IMR-90 (cell line): ENCODE results near the gene KRT32. TPM values are rescaled to one million over a fixed set of nuclear protein-coding genes. Genes with fewer than 3 reads are reported as not detected.
A peak's percentile ranks its signal among the peaks of the same experiment; 100 is the strongest.

Experiments used
- ATAC-seq: fragments of 200-7000 bp; cut with Tn5 transposase; 2 replicates; pipeline ENCODE4 v1.9.1; 2020; ENCODE audit warnings: low read depth, mild to moderate bottlenecking, moderate library complexity
- BruUV-seq: library from RNA; stranded (reverse); fragments of 400-500 nt; replicated peaks from 2 replicates; lab custom pipeline; 2021; lab: Mats Ljungman, UMichigan
- CTCF ChIA-PET: fragments of 300-600 bp; formaldehyde crosslinking; extraction: SDS; loops from one replicate; lab custom pipeline; 2021; ENCODE audit warnings: antibody characterized with exemption; lab: Yijun Ruan, JAX
- POLR2A ChIA-PET: fragments of 300-600 bp; sonication (Branson Sonifier 250); formaldehyde crosslinking; loops from one replicate; lab custom pipeline; 2022; ENCODE audit warnings: antibody characterized with exemption; ENCODE audit not compliant: unreplicated experiment; lab: Charles Lee
- DNase-seq: peaks from one replicate; pipeline ENCODE4 v3.0.0; 2013
- H2AFZ ChIP-seq: replicated peaks from 2 replicates; pipeline ENCODE3; 2013; ENCODE audit warnings: low read length, mild to moderate bottlenecking; ENCODE audit not compliant: poor library complexity
- H2AK5ac ChIP-seq: 2 replicates; pipeline ENCODE4 v1.6.1; 2013; ENCODE audit warnings: low read depth, low read length, inconsistent platforms
- H2AK9ac ChIP-seq: replicated peaks from 2 replicates; pipeline ENCODE3; 2013; ENCODE audit warnings: mild to moderate bottlenecking, low read depth, low read length, moderate library complexity; ENCODE audit not compliant: poor library complexity
- H2BK120ac ChIP-seq: 2 replicates; pipeline ENCODE4 v1.6.1; 2013; ENCODE audit warnings: low read depth, low read length, inconsistent platforms
- H2BK15ac ChIP-seq: 3 replicates; pipeline ENCODE4 v1.6.1; 2013; ENCODE audit warnings: low read depth, low read length, inconsistent platforms
- H2BK20ac ChIP-seq: 2 replicates; pipeline ENCODE4 v1.6.1; 2013; ENCODE audit warnings: low read depth, mild to moderate bottlenecking, inconsistent platforms, low read length, moderate library complexity
- H2BK5ac ChIP-seq: 2 replicates; pipeline ENCODE4 v1.6.1; 2013; ENCODE audit warnings: mild to moderate bottlenecking, low read depth, low read length, inconsistent platforms; ENCODE audit not compliant: poor library complexity, severe bottlenecking
- H3K14ac ChIP-seq: replicated peaks from 2 replicates; pipeline ENCODE4 v1.6.1; 2013; ENCODE audit warnings: low read depth, low read length, inconsistent platforms
- H3K18ac ChIP-seq: 2 replicates; pipeline ENCODE4 v1.6.1; 2013; ENCODE audit warnings: low read depth, low read length, control low read depth
- H3K23ac ChIP-seq: 2 replicates; pipeline ENCODE4 v1.6.1; 2013; ENCODE audit warnings: low read depth, low read length, inconsistent platforms
- H3K27ac ChIP-seq: 2 replicates; pipeline ENCODE4 v1.5.1; 2013; ENCODE audit warnings: mild to moderate bottlenecking, control low read depth, low read length; ENCODE audit not compliant: insufficient read depth
- H3K27me3 ChIP-seq: 2 replicates; pipeline ENCODE4 v1.6.1; 2013; ENCODE audit warnings: low read length; ENCODE audit not compliant: control insufficient read depth, insufficient read depth
- H3K36me3 ChIP-seq: 2 replicates; pipeline ENCODE4 v1.6.1; 2013; ENCODE audit warnings: low read length, mixed read lengths; ENCODE audit not compliant: control insufficient read depth, insufficient read depth
- H3K4ac ChIP-seq: 2 replicates; pipeline ENCODE4 v1.6.1; 2013; ENCODE audit warnings: low read depth, low read length, inconsistent platforms
- H3K4me1 ChIP-seq: 2 replicates; pipeline ENCODE4 v1.6.1; 2013; ENCODE audit warnings: low read length, mixed read lengths; ENCODE audit not compliant: control insufficient read depth, insufficient read depth
- H3K4me2 ChIP-seq: 2 replicates; pipeline ENCODE4 v1.6.1; 2013; ENCODE audit warnings: low read depth, mild to moderate bottlenecking, control low read depth, low read length, moderate library complexity
- H3K4me3 ChIP-seq: 2 replicates; pipeline ENCODE4 v1.5.1; 2013; ENCODE audit warnings: low read depth, mild to moderate bottlenecking, control low read depth, low read length, moderate library complexity; ENCODE audit not compliant: insufficient read depth
- H3K56ac ChIP-seq: 2 replicates; pipeline ENCODE4 v1.6.1; 2013; ENCODE audit warnings: low read length, inconsistent platforms; ENCODE audit not compliant: insufficient read depth; ENCODE audit errors: extremely low read depth
- H3K79me1 ChIP-seq, 2 experiments: 2 replicates each; pipeline ENCODE4 v1.6.1; 2013; ENCODE audit warnings: low read length in 2 of 2, inconsistent platforms in 1 of 2, low read depth in 1 of 2
- H3K9ac ChIP-seq: 2 replicates; pipeline ENCODE4 v1.6.1; 2013; ENCODE audit warnings: low read depth, low read length, control low read depth
- H3K9me1 ChIP-seq: 2 replicates; pipeline ENCODE4 v1.6.1; 2013; ENCODE audit warnings: low read length, inconsistent platforms; ENCODE audit not compliant: insufficient read depth
- H3K9me3 ChIP-seq: 2 replicates; pipeline ENCODE4 v1.6.1; 2013; ENCODE audit warnings: low read length; ENCODE audit not compliant: control insufficient read depth, insufficient read depth
- H4K20me1 ChIP-seq: 2 replicates; pipeline ENCODE4 v1.6.1; 2013; ENCODE audit warnings: low read length, inconsistent platforms; ENCODE audit not compliant: insufficient read depth
- H4K5ac ChIP-seq: 2 replicates; pipeline ENCODE4 v1.6.1; 2013; ENCODE audit warnings: mild to moderate bottlenecking, low read depth, low read length, control low read depth
- H4K8ac ChIP-seq, 2 experiments: 2 replicates each; pipeline ENCODE4 v1.6.1; 2013; ENCODE audit warnings: low read depth in 2 of 2, low read length in 2 of 2, control low read depth in 1 of 2, inconsistent platforms in 1 of 2
- H4K91ac ChIP-seq: 2 replicates; pipeline ENCODE4 v1.6.1; 2013; ENCODE audit warnings: low read depth, low read length, inconsistent platforms; ENCODE audit not compliant: insufficient read depth
- CEBPB ChIP-seq: IDR thresholded peaks from 2 replicates; pipeline ENCODE4 v1.6.1; 2012; ENCODE audit warnings: low read depth, low read length, improper control_type of control experiment
- CTCF ChIP-seq: conservative IDR thresholded peaks from 2 replicates; pipeline ENCODE4 v1.5.1; 2012; ENCODE audit warnings: mild to moderate bottlenecking, low read depth, low read length, improper control_type of control experiment
- RCOR1 ChIP-seq: IDR thresholded peaks from 2 replicates; pipeline ENCODE4 v1.6.1; 2012; ENCODE audit warnings: mild to moderate bottlenecking, low read length, improper control_type of control experiment; ENCODE audit not compliant: insufficient replicate concordance
- WGBS, 2 experiments: methylation state at CpG; one replicate each; pipeline versions ENCODE4 v1.1.5 to v1.1.7; 2013; ENCODE audit warnings: missing lambda C conversion rate in 2 of 2; ENCODE audit not compliant: insufficient read length in 1 of 2; ENCODE audit errors: extremely low coverage in 2 of 2; 5-methylcytosine and 5-hydroxymethylcytosine counted together
- dilution Hi-C: fragments of 300-500 bp; cut with HindIII; formaldehyde crosslinking; loops from one replicate; pipeline ENCODE4 v1.14.3; 2018; ENCODE audit warnings: low sequenced_read_pairs; ENCODE audit not compliant: unreplicated experiment
- in situ Hi-C: fragments of 300-500 bp; cut with MboI; formaldehyde crosslinking; loops from 3 replicates; pipeline ENCODE4 v1.14.3; 2019; ENCODE audit warnings: low sequenced_read_pairs, inconsistent platforms, mixed read lengths
- intact Hi-C: fragments of 100-400 bp; cut with micrococcal nuclease; formaldehyde crosslinking; loops from 2 replicates; pipeline ENCODE4 v1.10.0; 2022
- polyA plus RNA-seq, 3 experiments: library from polyadenylated mRNA; depleted of rRNA; stranded (reverse); fragments of >200 nt; gene quantifications; 2 replicates each; pipeline ENCODE4 v1.2.3, GENCODE V29; 2012; ENCODE audit warnings: low replicate concordance in 1 of 3
- total RNA-seq: library from RNA; depleted of rRNA; stranded (reverse); fragments of >200 nt; gene quantifications from 2 replicates; pipeline ENCODE4 v1.2.3, GENCODE V29; 2012
- TF ChIP-seq, protein P1 (sequence below): fragments of 150-350 bp; IDR thresholded peaks from 2 replicates; pipeline ENCODE4 v1.6.1; 2017; ENCODE audit warnings: mild to moderate bottlenecking, antibody characterized with exemption, low read length, low read depth

Gene KRT32
- total and polyA plus RNA-seq, 2 of the 4 experiments (the other 2 are of a cell fraction): 0.09 TPM; not detected in 1

- Histone ChIP-seq H3K56ac (no peak overlapping the region), H2AK5ac (peak overlapping the region; percentile 3; the same call in 1 of the 2 replicates), H3K4me3 (no peak overlapping the region), H4K91ac (peak overlapping the region; percentile 44; the same call in 1 of the 2 replicates), H2BK15ac (peak overlapping the region; percentile 11; the same call in 1 of the 3 replicates), H3K4me1 (peaks cover 8% of the 10 kb centered on the region), H3K4me2 (no peak overlapping the region), H3K79me1 (no peaks in the 10 kb centered on the region), H2BK20ac (peak overlapping the region; percentile 14; the same call in 1 of the 2 replicates), H2BK120ac (peak overlapping the region; percentile 45; the same call in 1 of the 2 replicates), H2BK5ac (no peak overlapping the region), H3K27ac (no peak overlapping the region), H3K9me1 (peaks cover 5% of the 10 kb centered on the region), H3K14ac (0 out of 2 replicates have a peak overlapping the region, but pooled peaks have one; percentile 37), H2AFZ (no peak overlapping the region), H3K36me3 (no peaks in the 10 kb centered on the region), H4K20me1 (no peaks in the 10 kb centered on the region), H3K23ac (no peak overlapping the region), H3K9me3 (peaks cover 14% of the 10 kb centered on the region), H4K8ac (no peak overlapping the region), H4K5ac (no peak overlapping the region; the same call in 1 of the 2 replicates), H3K27me3 (no peaks in the 10 kb centered on the region; the same call in 1 of the 2 replicates), H3K18ac (peak overlapping the region; percentile 38; the same call in 1 of the 2 replicates), H3K9ac (no peak overlapping the region), H3K4ac (no peak overlapping the region; the same call in 1 of the 2 replicates), H2AK9ac (no peak overlapping the region)
- in situ Hi-C loops: no loop called here
- DNase-seq: no peak
- 80% methylated on average over 1 of the region's 2 CpGs; no CpG with 5 or more reads in 1 of the 2 experiments for WGBS, 2 experiments
- ATAC-seq: no peak
- no peak for TF ChIP-seq CEBPB
- TF ChIP-seq RCOR1: no peak
- TF ChIP-seq, protein P1, sequence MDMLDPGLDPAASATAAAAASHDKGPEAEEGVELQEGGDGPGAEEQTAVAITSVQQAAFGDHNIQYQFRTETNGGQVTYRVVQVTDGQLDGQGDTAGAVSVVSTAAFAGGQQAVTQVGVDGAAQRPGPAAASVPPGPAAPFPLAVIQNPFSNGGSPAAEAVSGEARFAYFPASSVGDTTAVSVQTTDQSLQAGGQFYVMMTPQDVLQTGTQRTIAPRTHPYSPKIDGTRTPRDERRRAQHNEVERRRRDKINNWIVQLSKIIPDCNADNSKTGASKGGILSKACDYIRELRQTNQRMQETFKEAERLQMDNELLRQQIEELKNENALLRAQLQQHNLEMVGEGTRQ: no peak
- TF ChIP-seq CTCF: no peak
- no TSS peak for BruUV-seq
- dilution Hi-C loops: no loop called here
- intact Hi-C loops: no loop called here
- CTCF ChIA-PET: no interaction called here
- POLR2A ChIA-PET: no interaction called here
Observed at GRCh38 chr17:41448506-41448905, 18.7 kb downstream of the KRT32 start.
